ENCODE measurements around the gene NFIB. TPM values are rescaled to one million over a fixed set of nuclear protein-coding genes. Genes with fewer than 3 reads are reported as not detected.

NFIB gene
- total and polyA plus RNA-seq, 2 of the 4 experiments (the other 2 are of a cell fraction): 1.4 to 2.0 TPM

- intact Hi-C loops (cut with micrococcal nuclease) (loop anchor here (10.0 kb wide), 1 partner anchor 212 kb away; no protein-coding TSS in a partner anchor), in situ Hi-C loops (cut with MboI; ENCODE audit: low sequenced_read_pairs) (loop anchor here (10.0 kb wide), 1 partner anchor 212 kb away; no protein-coding TSS in a partner anchor), dilution Hi-C loops (cut with HindIII; ENCODE audit: low sequenced_read_pairs, unreplicated experiment) (no loop called here)
- Histone ChIP-seq H2BK5ac (ENCODE audit: low read depth, low read length, poor library complexity, severe bottlenecking) (no peak overlapping the region), H2AK9ac (replicated peaks; ENCODE audit: low read depth, low read length, poor library complexity) (no peak overlapping the region), H3K14ac (replicated peaks; ENCODE audit: low read depth, low read length) (no peak overlapping the region), H3K4me3 (ENCODE audit: insufficient read depth, low read depth, low read length) (no peak overlapping the region), H3K4me2 (ENCODE audit: low read depth, low read length) (no peak overlapping the region), H3K9me3 (ENCODE audit: control insufficient read depth, insufficient read depth, low read length) (no peaks in the 10 kb centered on the region), H2AFZ (replicated peaks; ENCODE audit: low read length, poor library complexity) (no peak overlapping the region), H3K9me1 (ENCODE audit: insufficient read depth, low read length) (no peaks in the 10 kb centered on the region), H3K56ac (ENCODE audit: extremely low read depth, insufficient read depth, low read length) (no peak overlapping the region), H3K79me1 (ENCODE audit: low read depth in 1 of 2, low read length in 2 of 2) (no peaks in the 10 kb centered on the region), H3K4me1 (ENCODE audit: control insufficient read depth, insufficient read depth, low read length) (no peaks in the 10 kb centered on the region), H3K27me3 (ENCODE audit: control insufficient read depth, insufficient read depth, low read length) (no peaks in the 10 kb centered on the region), H3K23ac (ENCODE audit: low read depth, low read length) (no peak overlapping the region), H4K20me1 (ENCODE audit: insufficient read depth, low read length) (no peaks in the 10 kb centered on the region), H3K36me3 (ENCODE audit: control insufficient read depth, insufficient read depth, low read length) (no peaks in the 10 kb centered on the region), H3K27ac (ENCODE audit: insufficient read depth, low read length) (no peak overlapping the region), H2BK15ac (ENCODE audit: low read depth, low read length) (no peak overlapping the region), H3K9ac (ENCODE audit: low read depth, low read length) (no peak overlapping the region), H4K8ac (ENCODE audit: low read depth in 2 of 2, low read length in 2 of 2) (no peak overlapping the region), H3K4ac (ENCODE audit: low read depth, low read length) (no peak overlapping the region), H2BK120ac (ENCODE audit: low read depth, low read length) (no peak overlapping the region), H4K91ac (ENCODE audit: insufficient read depth, low read depth, low read length) (no peak overlapping the region), H2BK20ac (ENCODE audit: low read depth, low read length) (no peak overlapping the region), H2AK5ac (ENCODE audit: low read depth, low read length) (no peak overlapping the region), H4K5ac (ENCODE audit: low read depth, low read length) (no peak overlapping the region), H3K18ac (ENCODE audit: low read depth, low read length) (no peak overlapping the region)
- ChIA-PET POLR2A (ENCODE audit: unreplicated experiment) (no interaction called here), CTCF (no interaction called here)
- TF ChIP-seq USF2 (IDR thresholded peaks at IDR 0.05; ENCODE audit: low read depth, low read length) (no peak), MAZ (IDR thresholded peaks at IDR 0.05; ENCODE audit: borderline replicate concordance, low read depth, low read length) (no peak), RFX5 (IDR thresholded peaks at IDR 0.05; ENCODE audit: low read depth, low read length) (no peak), BHLHE40 (IDR thresholded peaks at IDR 0.05; ENCODE audit: low read depth, low read length) (no peak)
- no peak for ATAC-seq (ENCODE audit: low read depth)
- no CpG with 5 or more reads among the region's 5 CpGs for WGBS, 2 experiments (ENCODE audit: extremely low coverage in 2 of 2, insufficient read length in 1 of 2)
- no peak for DNase-seq
- BruUV-seq (replicated peaks): no TSS peak
These were observed 101.1 kb downstream of the NFIB start for GRCh38 chr9:14212697-14213420.
